ENCODE measurements around the gene SIK2.

Gene SIK2

GRCh38 chr11:111665777-111666176 lies 63.5 kb downstream of the SIK2 start:
- peak; percentile 50 for DNase-seq
- Histone ChIP-seq H3K79me2 (ENCODE audit: control insufficient read depth, insufficient read depth, low read length) (no peaks in the 10 kb centered on the region), H2BK5ac (ENCODE audit: low read length) (no peak overlapping the region), H3K27me3 (ENCODE audit: insufficient read depth, low read length, poor library complexity) (no peaks in the 10 kb centered on the region), H3K56ac (ENCODE audit: low read length) (no peak overlapping the region), H2AK5ac (ENCODE audit: low read length) (no peak overlapping the region), H4K8ac (ENCODE audit: low read depth, low read length) (no peak overlapping the region), H3K4me2 (ENCODE audit: low read length) (no peak overlapping the region), H3K36me3 (ENCODE audit: control insufficient read depth, insufficient read depth, low read length) (no peaks in the 10 kb centered on the region), H3K27ac (ENCODE audit: low read depth, low read length) (no peak overlapping the region), H3K4ac (ENCODE audit: low read depth, low read length) (no peak overlapping the region), H3K18ac (ENCODE audit: low read length) (no peak overlapping the region), H3K4me3 (ENCODE audit: low read length) (no peak overlapping the region), H3K9ac (ENCODE audit: low read length) (no peak overlapping the region), H2BK120ac (ENCODE audit: low read depth, low read length) (no peak overlapping the region), H4K5ac (ENCODE audit: low read length) (no peak overlapping the region), H2BK15ac (replicated peaks; ENCODE audit: low read depth) (no peak overlapping the region), H3K79me1 (ENCODE audit: low read length) (no peaks in the 10 kb centered on the region), H3K4me1 (ENCODE audit: control insufficient read depth, low read depth, low read length) (no peaks in the 10 kb centered on the region), H3K23ac (ENCODE audit: low read length) (no peak overlapping the region)
- no CpG with 5 or more reads among the region's 3 CpGs for WGBS (ENCODE audit: extremely low coverage, insufficient coverage, low lambda C conversion rate)

GRCh38 chr11:111668980-111669379 lies 66.7 kb downstream of the SIK2 start:
- no peak overlapping the region for H2AK5ac ChIP-seq (ENCODE audit: low read length)
- DNase-seq, result no peak
- H2BK120ac ChIP-seq (ENCODE audit: low read depth, low read length), result no peak overlapping the region
- no peak overlapping the region for H3K4ac ChIP-seq (ENCODE audit: low read depth, low read length)
- H3K4me3 ChIP-seq (ENCODE audit: low read length), result no peak overlapping the region
- H3K27ac ChIP-seq (ENCODE audit: low read depth, low read length), result no peak overlapping the region
- no peaks in the 10 kb centered on the region for H3K79me1 ChIP-seq (ENCODE audit: low read length)
- H3K18ac ChIP-seq (ENCODE audit: low read length), result no peak overlapping the region
- H3K4me2 ChIP-seq (ENCODE audit: low read length), result no peak overlapping the region
- no peaks in the 10 kb centered on the region for H3K4me1 ChIP-seq (ENCODE audit: control insufficient read depth, low read depth, low read length)
- H3K23ac ChIP-seq (ENCODE audit: low read length), result no peak overlapping the region
- no peak overlapping the region for H3K9ac ChIP-seq (ENCODE audit: low read length)
- no peak overlapping the region for H2BK15ac ChIP-seq (replicated peaks; ENCODE audit: low read depth)
- no peaks in the 10 kb centered on the region for H3K36me3 ChIP-seq (ENCODE audit: control insufficient read depth, insufficient read depth, low read length)
- no peaks in the 10 kb centered on the region for H3K27me3 ChIP-seq (ENCODE audit: insufficient read depth, low read length, poor library complexity)
- WGBS (ENCODE audit: extremely low coverage, insufficient coverage, low lambda C conversion rate), result no CpG with 5 or more reads among the region's 1 CpG
- no peak overlapping the region for H2BK5ac ChIP-seq (ENCODE audit: low read length)
- H4K8ac ChIP-seq (ENCODE audit: low read depth, low read length), result no peak overlapping the region
- H4K5ac ChIP-seq (ENCODE audit: low read length), result no peak overlapping the region
- no peaks in the 10 kb centered on the region for H3K79me2 ChIP-seq (ENCODE audit: control insufficient read depth, insufficient read depth, low read length)
- H3K56ac ChIP-seq (ENCODE audit: low read length), result no peak overlapping the region

- DNase-seq, result no peak
- no peak overlapping the region for H4K5ac ChIP-seq (ENCODE audit: low read length)
- no peak overlapping the region for H3K18ac ChIP-seq (ENCODE audit: low read length)
- H2BK5ac ChIP-seq (ENCODE audit: low read length), result no peak overlapping the region
- no peak overlapping the region for H3K9ac ChIP-seq (ENCODE audit: low read length)
- no peak overlapping the region for H2BK120ac ChIP-seq (ENCODE audit: low read depth, low read length)
- no peak overlapping the region for H2AK5ac ChIP-seq (ENCODE audit: low read length)
- no peaks in the 10 kb centered on the region for H3K79me2 ChIP-seq (ENCODE audit: control insufficient read depth, insufficient read depth, low read length)
- no peak overlapping the region for H3K4ac ChIP-seq (ENCODE audit: low read depth, low read length)
- no peak overlapping the region for H3K4me3 ChIP-seq (ENCODE audit: low read length)
- no peak overlapping the region for H3K56ac ChIP-seq (ENCODE audit: low read length)
- no peak overlapping the region for H3K27ac ChIP-seq (ENCODE audit: low read depth, low read length)
- H3K27me3 ChIP-seq (ENCODE audit: insufficient read depth, low read length, poor library complexity), result no peaks in the 10 kb centered on the region
- H3K4me1 ChIP-seq (ENCODE audit: control insufficient read depth, low read depth, low read length), result no peaks in the 10 kb centered on the region
- H3K79me1 ChIP-seq (ENCODE audit: low read length), result no peaks in the 10 kb centered on the region
- H3K4me2 ChIP-seq (ENCODE audit: low read length), result no peak overlapping the region
- H3K23ac ChIP-seq (ENCODE audit: low read length), result no peak overlapping the region
- no peak overlapping the region for H4K8ac ChIP-seq (ENCODE audit: low read depth, low read length)
- H3K36me3 ChIP-seq (ENCODE audit: control insufficient read depth, insufficient read depth, low read length), result no peaks in the 10 kb centered on the region
- H2BK15ac ChIP-seq (replicated peaks; ENCODE audit: low read depth), result no peak overlapping the region
- no CpG with 5 or more reads among the region's 1 CpG for WGBS (ENCODE audit: extremely low coverage, insufficient coverage, low lambda C conversion rate)
Observed at GRCh38 chr11:111671383-111671782, 69.1 kb downstream of the SIK2 start.

- H4K8ac ChIP-seq (ENCODE audit: low read depth, low read length), result no peak overlapping the region
Observed at GRCh38 chr11:111672949-111673348, 70.7 kb downstream of the SIK2 start.

GRCh38 chr11:111674941-111675340 lies 72.7 kb downstream of the SIK2 start:
- H3K79me2 ChIP-seq (ENCODE audit: control insufficient read depth, insufficient read depth, low read length), result no peaks in the 10 kb centered on the region
- H2AK5ac ChIP-seq (ENCODE audit: low read length), result no peak overlapping the region
- H3K18ac ChIP-seq (ENCODE audit: low read length), result no peak overlapping the region
- no CpG with 5 or more reads among the region's 1 CpG for WGBS (ENCODE audit: extremely low coverage, insufficient coverage, low lambda C conversion rate)
- H4K8ac ChIP-seq (ENCODE audit: low read depth, low read length), result no peak overlapping the region
- H3K4me2 ChIP-seq (ENCODE audit: low read length), result no peak overlapping the region
- no peak overlapping the region for H3K56ac ChIP-seq (ENCODE audit: low read length)
- no peak overlapping the region for H3K4ac ChIP-seq (ENCODE audit: low read depth, low read length)
- no peak overlapping the region for H2BK15ac ChIP-seq (replicated peaks; ENCODE audit: low read depth)
- no peak overlapping the region for H3K4me3 ChIP-seq (ENCODE audit: low read length)
- no peak overlapping the region for H4K5ac ChIP-seq (ENCODE audit: low read length)
- H3K4me1 ChIP-seq (ENCODE audit: control insufficient read depth, low read depth, low read length), result no peaks in the 10 kb centered on the region
- H3K36me3 ChIP-seq (ENCODE audit: control insufficient read depth, insufficient read depth, low read length), result no peaks in the 10 kb centered on the region
- no peak for DNase-seq
- no peak overlapping the region for H3K27ac ChIP-seq (ENCODE audit: low read depth, low read length)
- no peak overlapping the region for H3K9ac ChIP-seq (ENCODE audit: low read length)
- H3K27me3 ChIP-seq (ENCODE audit: insufficient read depth, low read length, poor library complexity), result no peaks in the 10 kb centered on the region
- no peak overlapping the region for H2BK120ac ChIP-seq (ENCODE audit: low read depth, low read length)
- H2BK5ac ChIP-seq (ENCODE audit: low read length), result no peak overlapping the region
- no peaks in the 10 kb centered on the region for H3K79me1 ChIP-seq (ENCODE audit: low read length)
- H3K23ac ChIP-seq (ENCODE audit: low read length), result no peak overlapping the region

More at GRCh38 chr11:111672949-111673348, 70.7 kb downstream of the SIK2 start:
- no peak overlapping the region for H3K18ac ChIP-seq (ENCODE audit: low read length)
- H3K4me3 ChIP-seq (ENCODE audit: low read length), result no peak overlapping the region
- no CpG with 5 or more reads among the region's 1 CpG for WGBS (ENCODE audit: extremely low coverage, insufficient coverage, low lambda C conversion rate)
- no peak overlapping the region for H4K5ac ChIP-seq (ENCODE audit: low read length)
- H3K23ac ChIP-seq (ENCODE audit: low read length), result no peak overlapping the region
- no peaks in the 10 kb centered on the region for H3K79me2 ChIP-seq (ENCODE audit: control insufficient read depth, insufficient read depth, low read length)
- H2BK5ac ChIP-seq (ENCODE audit: low read length), result no peak overlapping the region
- H3K56ac ChIP-seq (ENCODE audit: low read length), result no peak overlapping the region
- no peak overlapping the region for H2AK5ac ChIP-seq (ENCODE audit: low read length)
- no peak overlapping the region for H3K27ac ChIP-seq (ENCODE audit: low read depth, low read length)
- no peaks in the 10 kb centered on the region for H3K79me1 ChIP-seq (ENCODE audit: low read length)
- no peak overlapping the region for H3K4me2 ChIP-seq (ENCODE audit: low read length)
- H3K36me3 ChIP-seq (ENCODE audit: control insufficient read depth, insufficient read depth, low read length), result no peaks in the 10 kb centered on the region
- no peak overlapping the region for H2BK120ac ChIP-seq (ENCODE audit: low read depth, low read length)
- H3K4me1 ChIP-seq (ENCODE audit: control insufficient read depth, low read depth, low read length), result no peaks in the 10 kb centered on the region
- H3K27me3 ChIP-seq (ENCODE audit: insufficient read depth, low read length, poor library complexity), result no peaks in the 10 kb centered on the region
- no peak for DNase-seq
- no peak overlapping the region for H3K4ac ChIP-seq (ENCODE audit: low read depth, low read length)
- H3K9ac ChIP-seq (ENCODE audit: low read length), result no peak overlapping the region
- H2BK15ac ChIP-seq (replicated peaks; ENCODE audit: low read depth), result no peak overlapping the region

- no CpG with 5 or more reads among the region's 2 CpGs for WGBS (ENCODE audit: extremely low coverage, insufficient coverage, low lambda C conversion rate)
Observed at GRCh38 chr11:111675891-111676290, 73.6 kb downstream of the SIK2 start.

More at GRCh38 chr11:111675891-111676290, 73.6 kb downstream of the SIK2 start:
- Histone ChIP-seq H3K18ac (ENCODE audit: low read length) (no peak overlapping the region), H3K79me2 (ENCODE audit: control insufficient read depth, insufficient read depth, low read length) (no peaks in the 10 kb centered on the region), H3K27ac (ENCODE audit: low read depth, low read length) (no peak overlapping the region), H2BK15ac (replicated peaks; ENCODE audit: low read depth) (no peak overlapping the region), H3K9ac (ENCODE audit: low read length) (no peak overlapping the region), H2BK120ac (ENCODE audit: low read depth, low read length) (no peak overlapping the region), H3K4me1 (ENCODE audit: control insufficient read depth, low read depth, low read length) (no peaks in the 10 kb centered on the region), H3K79me1 (ENCODE audit: low read length) (no peaks in the 10 kb centered on the region), H3K27me3 (ENCODE audit: insufficient read depth, low read length, poor library complexity) (no peaks in the 10 kb centered on the region), H3K36me3 (ENCODE audit: control insufficient read depth, insufficient read depth, low read length) (no peaks in the 10 kb centered on the region), H3K23ac (ENCODE audit: low read length) (no peak overlapping the region), H3K4me2 (ENCODE audit: low read length) (no peak overlapping the region), H3K56ac (ENCODE audit: low read length) (no peak overlapping the region), H2BK5ac (ENCODE audit: low read length) (no peak overlapping the region), H2AK5ac (ENCODE audit: low read length) (no peak overlapping the region), H3K4me3 (ENCODE audit: low read length) (no peak overlapping the region), H4K5ac (ENCODE audit: low read length) (no peak overlapping the region), H4K8ac (ENCODE audit: low read depth, low read length) (no peak overlapping the region), H3K4ac (ENCODE audit: low read depth, low read length) (no peak overlapping the region)
- no peak for DNase-seq

Data from mesendoderm (in vitro differentiated cells).